DOHH2 (cell line): Measurements from ENCODE around the gene NCAPG2.
"Not testable (repeated sequence)": the region's sequence is repeated elsewhere in the genome, so short reads cannot be mapped to it uniquely, and the experiment has no call there.

Experiments
- H3F3A ChIP-seq: fragments of 200-600 bp; sonication (generic), shearing (Covaris generic); 2 replicates; pipeline ENCODE4 v1.6.0; 2016; ENCODE audit warnings: antibody characterized with exemption, mild to moderate bottlenecking; ENCODE audit not compliant: control insufficient read depth, insufficient read depth
- H3K27ac ChIP-seq: fragments of 200-600 bp; sonication (generic); 2 replicates; pipeline ENCODE4 v1.5.1; 2014; ENCODE audit warnings: low read depth, mild to moderate bottlenecking, low read length, moderate library complexity
- H3K27me3 ChIP-seq: fragments of 200-600 bp; sonication (generic); 2 replicates; pipeline ENCODE4 v1.6.1; 2014; ENCODE audit warnings: mild to moderate bottlenecking, low read length, mixed read lengths; ENCODE audit not compliant: control insufficient read depth
- H3K36me3 ChIP-seq: fragments of 200-600 bp; sonication (generic); 2 replicates; pipeline ENCODE4 v1.6.1; 2014; ENCODE audit warnings: mild to moderate bottlenecking, low read length, moderate library complexity, mixed read lengths; ENCODE audit not compliant: control insufficient read depth
- H3K4me1 ChIP-seq: fragments of 200-600 bp; sonication (generic); 2 replicates; pipeline ENCODE4 v1.6.1; 2014; ENCODE audit warnings: mild to moderate bottlenecking, low read length, mixed read lengths; ENCODE audit not compliant: control insufficient read depth
- H3K4me2 ChIP-seq: fragments of 200-600 bp; sonication (generic); 2 replicates; pipeline ENCODE4 v1.6.0; 2014; ENCODE audit warnings: mild to moderate bottlenecking, low read length, moderate library complexity
- H3K4me3 ChIP-seq: fragments of 200-600 bp; sonication (generic); 2 replicates; pipeline ENCODE4 v1.5.1; 2014; ENCODE audit warnings: mild to moderate bottlenecking, low read length, mixed read lengths
- H3K79me2 ChIP-seq: fragments of 200-600 bp; sonication (generic); 2 replicates; pipeline ENCODE4 v1.6.1; 2014; ENCODE audit warnings: mild to moderate bottlenecking, low read length, mixed read lengths; ENCODE audit not compliant: control insufficient read depth
- H3K9me2 ChIP-seq: fragments of 200-600 bp; sonication (generic); replicated peaks from 2 replicates; pipeline ENCODE4 v1.6.1; 2014; ENCODE audit warnings: mild to moderate bottlenecking, low read length, mixed read lengths; ENCODE audit not compliant: control insufficient read depth
- H3K9me3 ChIP-seq: fragments of 200-600 bp; sonication (generic); 2 replicates; pipeline ENCODE4 v1.6.1; 2014; ENCODE audit warnings: antibody characterized with exemption, low read length, mixed read lengths; ENCODE audit not compliant: control insufficient read depth, insufficient read depth
- H4K20me1 ChIP-seq: fragments of 200-600 bp; sonication (generic); 2 replicates; pipeline ENCODE4 v1.6.0; 2014; ENCODE audit warnings: low read depth, mild to moderate bottlenecking, antibody characterized with exemption, low read length, moderate library complexity; ENCODE audit not compliant: control insufficient read depth, insufficient read depth
- CTCF ChIP-seq: fragments of 200-600 bp; sonication (generic); IDR thresholded peaks from one replicate; pipeline ENCODE4 v1.5.1; 2014; ENCODE audit warnings: antibody characterized with exemption, mild to moderate bottlenecking, low read depth, low read length; ENCODE audit not compliant: poor library complexity, severe bottlenecking
- EZH2phosphoT487 ChIP-seq: fragments of 200-600 bp; sonication (generic); IDR thresholded peaks from 2 replicates; pipeline ENCODE4 v1.6.1; 2017; ENCODE audit warnings: borderline replicate concordance, mild to moderate bottlenecking, antibody characterized with exemption, low read length, moderate library complexity, mixed read lengths

The NCAPG2 gene

DNA sequence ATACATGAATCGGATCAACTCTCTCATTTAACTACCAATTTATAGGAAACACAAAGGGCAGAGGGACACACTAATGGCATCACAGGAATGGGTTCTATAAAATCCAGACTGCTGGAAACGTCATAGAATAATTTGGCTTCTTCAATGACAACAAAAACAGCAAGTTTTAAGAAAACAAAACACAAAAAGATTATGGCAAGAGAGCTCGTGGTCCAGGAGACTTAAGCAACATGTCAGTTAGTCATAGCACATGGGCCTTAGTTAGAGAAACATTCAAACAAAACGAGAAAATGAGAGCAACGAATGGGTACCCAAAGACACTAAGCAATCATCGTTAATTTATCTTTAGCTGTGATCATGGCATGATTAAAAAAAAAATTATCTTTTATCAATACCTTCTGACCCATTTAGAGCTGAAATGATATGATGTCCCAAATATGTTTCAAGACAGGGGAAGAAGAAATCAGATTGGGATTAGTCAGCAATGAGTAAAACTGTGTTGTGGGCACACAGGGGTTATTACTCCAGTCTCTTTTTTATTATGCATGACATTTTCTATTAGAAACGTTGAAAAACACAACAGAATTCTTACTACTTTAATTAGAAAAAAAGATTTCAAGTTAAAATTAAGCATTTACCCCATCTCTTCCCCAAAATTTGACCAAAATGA is 28.3 kb downstream of the NCAPG2 start:
- no peaks in the 10 kb centered on the region for H3K4me1 ChIP-seq
- no peak for TF ChIP-seq EZH2phosphoT487
- TF ChIP-seq CTCF: no peak
- no peak overlapping the region for H3K4me2 ChIP-seq
- peaks cover 12% of the 10 kb centered on the region for H3K79me2 ChIP-seq
- no peaks in the 10 kb centered on the region for H3K9me2 ChIP-seq
- H3F3A ChIP-seq: no peaks in the 10 kb centered on the region; the same call in 1 of the 2 replicates
- peaks cover 91% of the 10 kb centered on the region for H3K36me3 ChIP-seq
- H3K9me3 ChIP-seq: no peaks in the 10 kb centered on the region
- H3K27ac ChIP-seq: no peak overlapping the region
- H3K27me3 ChIP-seq: no peaks in the 10 kb centered on the region
- no peaks in the 10 kb centered on the region for H4K20me1 ChIP-seq
- H3K4me3 ChIP-seq: no peak overlapping the region

DNA sequence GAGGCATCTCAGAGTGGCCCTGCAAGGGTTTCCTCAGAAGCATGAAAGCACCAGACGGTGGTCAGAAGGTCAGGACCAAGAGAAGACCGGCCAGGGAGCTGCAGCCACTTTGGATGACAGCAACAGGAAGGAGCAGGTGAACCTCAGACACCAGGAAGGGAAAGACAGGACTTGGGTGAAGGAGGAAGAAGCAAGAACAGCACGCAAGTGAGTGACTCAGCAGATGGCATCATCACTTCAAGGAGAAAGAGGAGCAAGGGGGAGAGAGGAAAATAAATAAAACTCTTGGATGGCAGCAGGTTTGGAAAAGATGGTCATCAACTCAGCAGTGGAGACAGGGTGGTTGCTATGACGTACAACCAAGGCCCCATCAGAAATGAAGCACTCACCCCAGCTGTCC is 31.6 kb downstream of the NCAPG2 start:
- no peak overlapping the region for H3K27ac ChIP-seq
- no peaks in the 10 kb centered on the region for H3K27me3 ChIP-seq
- H4K20me1 ChIP-seq: no peaks in the 10 kb centered on the region
- no peak overlapping the region for H3K4me3 ChIP-seq
- TF ChIP-seq CTCF: no peak
- no peak for TF ChIP-seq EZH2phosphoT487
- peaks cover 10% of the 10 kb centered on the region for H3K79me2 ChIP-seq
- H3K36me3 ChIP-seq: peaks cover 77% of the 10 kb centered on the region
- H3K4me1 ChIP-seq: no peaks in the 10 kb centered on the region
- no peaks in the 10 kb centered on the region for H3K9me2 ChIP-seq
- H3K4me2 ChIP-seq: no peak overlapping the region
- H3K9me3 ChIP-seq: no peaks in the 10 kb centered on the region
- no peaks in the 10 kb centered on the region; the same call in 1 of the 2 replicates for H3F3A ChIP-seq

GRCh38 chr7:158668086-158668485 is 36.5 kb downstream of the NCAPG2 start:
- H3K79me2 ChIP-seq, H3F3A ChIP-seq, H3K27ac ChIP-seq, H3K9me3 ChIP-seq, H3K4me3 ChIP-seq, H4K20me1 ChIP-seq, H3K4me2 ChIP-seq, H3K27me3 ChIP-seq, H3K4me1 ChIP-seq, H3K9me2 ChIP-seq: not testable (repeated sequence)
- H3K36me3 ChIP-seq: peaks cover 65% of the 10 kb centered on the region

GRCh38 chr7:158666966-158667678 is 37.5 kb downstream of the NCAPG2 start:
- not testable (repeated sequence) for H3K9me2 ChIP-seq, H3K9me3 ChIP-seq, H4K20me1 ChIP-seq, H3K27ac ChIP-seq, H3K4me3 ChIP-seq, H3F3A ChIP-seq, H3K27me3 ChIP-seq, H3K79me2 ChIP-seq, H3K4me2 ChIP-seq
- Histone ChIP-seq H3K36me3 (peaks cover 69% of the 10 kb centered on the region), H3K4me1 (peaks cover 20% of the 10 kb centered on the region)
